Chondrocyte (in vitro differentiated cells): Measurements from ENCODE around the gene NUMBL. TPM values are rescaled to one million over a fixed set of nuclear protein-coding genes. Genes with fewer than 3 reads are reported as not detected.

Source experiments
- DNase-seq: peaks from one replicate; pipeline ENCODE4 v3.0.0; 2021; ENCODE audit warnings: mixed read lengths, low spot score
- H3K27ac Mint-ChIP-seq: one replicate; pipeline ENCODE4 v1.8.0; 2021; ENCODE audit warnings: mild to moderate bottlenecking, moderate library complexity, mixed read lengths; ENCODE audit not compliant: unreplicated experiment
- H3K27me3 Mint-ChIP-seq: 2 replicates; pipeline ENCODE4 v1.8.0; 2021; ENCODE audit warnings: low read depth, mixed read lengths
- H3K36me3 Mint-ChIP-seq: 2 replicates; pipeline ENCODE4 v1.8.0; 2021; ENCODE audit warnings: low read depth, mixed read lengths
- H3K4me1 Mint-ChIP-seq: 2 replicates; pipeline ENCODE4 v1.8.0; 2021; ENCODE audit warnings: low read depth, mild to moderate bottlenecking, mixed read lengths
- H3K4me3 Mint-ChIP-seq: one replicate; pipeline ENCODE4 v1.8.0; 2021; ENCODE audit warnings: mild to moderate bottlenecking, moderate library complexity, mixed read lengths; ENCODE audit not compliant: unreplicated experiment
- H3K9me3 Mint-ChIP-seq: 2 replicates; pipeline ENCODE4 v1.8.0; 2021; ENCODE audit warnings: low read depth, mixed read lengths
- CTCF ChIP-seq: fragments of 200-600 bp; sonication (generic); IDR thresholded peaks from 2 replicates; pipeline ENCODE4 v1.5.0; 2021; ENCODE audit warnings: antibody characterized with exemption, mild to moderate bottlenecking, moderate library complexity
- total RNA-seq: library from RNA; stranded (reverse); gene quantifications from 3 replicates; pipeline ENCODE4 v1.2.1, GENCODE V29; 2021

Gene NUMBL
- total RNA-seq, 1 donor from 2014 or later, result 121 TPM

DNA sequence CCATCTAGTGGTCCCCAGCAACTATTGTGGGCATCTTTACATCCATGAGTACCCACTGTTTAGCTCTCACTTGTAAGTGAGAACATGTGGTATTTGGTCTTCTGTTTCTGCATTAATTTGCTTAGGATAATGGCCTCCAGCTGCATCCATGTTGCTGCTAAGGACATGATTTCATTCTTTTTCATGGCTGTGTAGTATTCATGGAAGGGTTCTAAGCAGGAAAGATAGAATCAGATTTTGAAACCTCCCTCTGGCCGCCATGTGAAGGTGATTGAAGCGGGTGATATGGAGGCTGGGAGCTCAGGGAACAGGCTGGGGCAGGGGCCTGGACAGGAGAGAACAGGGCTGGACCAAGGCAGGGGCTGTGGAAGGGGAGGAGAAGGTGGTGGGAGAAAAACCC lies 69.2 kb downstream of the NUMBL start:
- Mint-ChIP-seq H3K4me1 (peaks cover 35% of the 10 kb centered on the region), H3K27ac (no peak overlapping the region), H3K4me3 (no peak overlapping the region), H3K9me3 (no peaks in the 10 kb centered on the region), H3K36me3 (peaks cover 31% of the 10 kb centered on the region), H3K27me3 (no peaks in the 10 kb centered on the region)
- no peak for TF ChIP-seq CTCF
- DNase-seq, result no peak

- H3K27me3 Mint-ChIP-seq, result no peaks in the 10 kb centered on the region
- H3K9me3 Mint-ChIP-seq, result no peaks in the 10 kb centered on the region
- no peak overlapping the region for H3K4me3 Mint-ChIP-seq
- H3K27ac Mint-ChIP-seq, result no peak overlapping the region
- TF ChIP-seq CTCF, result no peak
- peaks cover 35% of the 10 kb centered on the region for H3K4me1 Mint-ChIP-seq
- peaks cover 23% of the 10 kb centered on the region for H3K36me3 Mint-ChIP-seq
- no peak for DNase-seq
Measured at GRCh38 chr19:40620161-40620485, 70.3 kb downstream of the NUMBL start.

- Mint-ChIP-seq H3K4me1 (peaks cover 36% of the 10 kb centered on the region), H3K36me3 (peaks cover 20% of the 10 kb centered on the region), H3K27ac (no peak overlapping the region), H3K27me3 (no peaks in the 10 kb centered on the region), H3K9me3 (no peaks in the 10 kb centered on the region), H3K4me3 (no peak overlapping the region)
- TF ChIP-seq CTCF, result no peak
- no peak for DNase-seq
Measured at GRCh38 chr19:40619333-40620160, 70.9 kb downstream of the NUMBL start.

- no peak for DNase-seq
- Mint-ChIP-seq H3K9me3 (no peaks in the 10 kb centered on the region), H3K36me3 (peaks cover 18% of the 10 kb centered on the region), H3K4me1 (peaks cover 25% of the 10 kb centered on the region), H3K27ac (no peak overlapping the region), H3K27me3 (no peaks in the 10 kb centered on the region), H3K4me3 (no peak overlapping the region)
- TF ChIP-seq CTCF, result no peak
Measured at GRCh38 chr19:40617961-40618360, 72.5 kb downstream of the NUMBL start.

DNA sequence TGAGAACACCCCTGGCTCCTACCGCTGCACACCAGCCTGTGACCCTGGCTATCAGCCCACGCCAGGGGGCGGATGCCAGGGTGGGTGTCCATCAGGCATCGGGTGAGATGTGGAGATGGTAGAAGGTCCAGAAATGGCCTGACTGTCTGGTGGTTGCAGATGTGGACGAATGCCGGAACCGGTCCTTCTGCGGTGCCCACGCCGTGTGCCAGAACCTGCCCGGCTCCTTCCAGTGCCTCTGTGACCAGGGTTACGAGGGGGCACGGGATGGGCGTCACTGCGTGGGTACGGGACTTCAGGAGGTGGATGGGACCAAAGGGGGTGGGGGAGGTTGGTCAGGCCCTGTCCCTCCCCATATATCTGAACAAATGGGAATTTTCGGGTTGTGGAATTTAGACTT lies 73.5 kb downstream of the NUMBL start:
- TF ChIP-seq CTCF, result no peak
- Mint-ChIP-seq H3K4me3 (no peak overlapping the region), H3K36me3 (peaks cover 14% of the 10 kb centered on the region), H3K27ac (no peak overlapping the region), H3K4me1 (peaks cover 18% of the 10 kb centered on the region), H3K27me3 (no peaks in the 10 kb centered on the region), H3K9me3 (no peaks in the 10 kb centered on the region)
- no peak for DNase-seq
